Measurements from ENCODE around the gene LCE3B. TPM values are rescaled to one million over a fixed set of nuclear protein-coding genes. Genes with fewer than 3 reads are reported as not detected.

LCE3B gene
- total RNA-seq, 4 donors from 2014 or later: not detected

GRCh38 chr1:152658649-152659048, 45.0 kb downstream of the LCE3B start:
- ATAC-seq (no peak), DNase-seq (no peak)
- no peaks in the 10 kb centered on the region for H3K9me3 ChIP-seq
- no peak overlapping the region for H3K27ac ChIP-seq
- no peaks in the 10 kb centered on the region for H3K4me1 ChIP-seq
- in situ Hi-C loops (cut with MboI; ENCODE audit: low sequenced_read_pairs in 4 of 4): no loop called here
- no peaks in the 10 kb centered on the region for H3K27me3 ChIP-seq
- H3K4me3 ChIP-seq: no peak overlapping the region
- TF ChIP-seq POLR2A (IDR thresholded peaks at IDR 0.05) (no peak), CTCF (IDR thresholded peaks at IDR 0.05 in 4 of 5, conservative IDR thresholded peaks at IDR 0.05 in 1 of 5) (no peak)
- H3K36me3 ChIP-seq: no peaks in the 10 kb centered on the region
- intact Hi-C loops (cut with DNase I; ENCODE audit: low total_unique reads): no loop called here

GRCh38 chr1:152663098-152663497, 49.5 kb downstream of the LCE3B start, which contains the start of gene LCE2D:
Gene LCE2D, plus strand, starts transcription at chr1:152663380. Its CDS starts 726 bp downstream, at chr1:152664106.
- no peak within 1 kb of the TSS for H3K4me3 ChIP-seq
- H3K36me3 ChIP-seq: no peaks in the 10 kb centered on the region
- in situ Hi-C loops (cut with MboI; ENCODE audit: low sequenced_read_pairs in 4 of 4): no loop called here
- intact Hi-C loops (cut with DNase I; ENCODE audit: low total_unique reads): no loop called here
- TF ChIP-seq CTCF (IDR thresholded peaks at IDR 0.05 in 4 of 5, conservative IDR thresholded peaks at IDR 0.05 in 1 of 5) (no peak), POLR2A (IDR thresholded peaks at IDR 0.05) (no peak)
- no peak within 1 kb of the TSS for H3K27ac ChIP-seq
- DNase-seq (no peak), ATAC-seq (no peak)
- H3K27me3 ChIP-seq: no peaks in the 10 kb centered on the region
- no peaks in the 10 kb centered on the region for H3K9me3 ChIP-seq
- H3K4me1 ChIP-seq: no peaks in the 10 kb centered on the region

Other genes starting within 250 kb of the LCE3B start
- gene CRNN, start 199.5 kb upstream of the LCE3B start, total RNA-seq: not detected
- gene LCE5A, start 103.0 kb upstream of the LCE3B start, total RNA-seq: not detected
- not detected for gene CRCT1, start 99.3 kb upstream of the LCE3B start, total RNA-seq
- not detected for gene LCE3E, start 47.0 kb upstream of the LCE3B start, total RNA-seq
- not detected for gene LCE3D, start 33.3 kb upstream of the LCE3B start, total RNA-seq
- not detected for gene LCE3C, start 13.6 kb upstream of the LCE3B start, total RNA-seq
- gene LCE3A, start 9.3 kb downstream of the LCE3B start, total RNA-seq: not detected
- not detected for gene LCE2D, start 49.6 kb downstream of the LCE3B start, total RNA-seq
- not detected for gene LCE2C, start 61.5 kb downstream of the LCE3B start, total RNA-seq
- gene LCE2B, start 72.3 kb downstream of the LCE3B start, total RNA-seq: not detected
- gene LCE2A, start 84.5 kb downstream of the LCE3B start, total RNA-seq: not detected
- not detected for gene LCE4A, start 94.3 kb downstream of the LCE3B start, total RNA-seq
- gene KPRP, start 144.2 kb downstream of the LCE3B start, total RNA-seq: not detected
- gene LCE1F, start 161.3 kb downstream of the LCE3B start, total RNA-seq: not detected
- not detected for gene LCE1E, start 172.4 kb downstream of the LCE3B start, total RNA-seq
- gene LCE1D, start 182.9 kb downstream of the LCE3B start, total RNA-seq: not detected
- not detected for gene LCE1C, start 192.8 kb downstream of the LCE3B start, total RNA-seq
- not detected for gene LCE1B, start 198.2 kb downstream of the LCE3B start, total RNA-seq
- gene LCE1A, start 213.7 kb downstream of the LCE3B start, total RNA-seq: not detected
- gene LCE6A, start 229.0 kb downstream of the LCE3B start, total RNA-seq: not detected
- gene LCE7A, start 246.2 kb downstream of the LCE3B start, total RNA-seq: not detected